Measurements from ENCODE around the gene KRT81.
A peak's percentile ranks its signal among the peaks of the same experiment; 100 is the strongest.

Gene KRT81

DNA sequence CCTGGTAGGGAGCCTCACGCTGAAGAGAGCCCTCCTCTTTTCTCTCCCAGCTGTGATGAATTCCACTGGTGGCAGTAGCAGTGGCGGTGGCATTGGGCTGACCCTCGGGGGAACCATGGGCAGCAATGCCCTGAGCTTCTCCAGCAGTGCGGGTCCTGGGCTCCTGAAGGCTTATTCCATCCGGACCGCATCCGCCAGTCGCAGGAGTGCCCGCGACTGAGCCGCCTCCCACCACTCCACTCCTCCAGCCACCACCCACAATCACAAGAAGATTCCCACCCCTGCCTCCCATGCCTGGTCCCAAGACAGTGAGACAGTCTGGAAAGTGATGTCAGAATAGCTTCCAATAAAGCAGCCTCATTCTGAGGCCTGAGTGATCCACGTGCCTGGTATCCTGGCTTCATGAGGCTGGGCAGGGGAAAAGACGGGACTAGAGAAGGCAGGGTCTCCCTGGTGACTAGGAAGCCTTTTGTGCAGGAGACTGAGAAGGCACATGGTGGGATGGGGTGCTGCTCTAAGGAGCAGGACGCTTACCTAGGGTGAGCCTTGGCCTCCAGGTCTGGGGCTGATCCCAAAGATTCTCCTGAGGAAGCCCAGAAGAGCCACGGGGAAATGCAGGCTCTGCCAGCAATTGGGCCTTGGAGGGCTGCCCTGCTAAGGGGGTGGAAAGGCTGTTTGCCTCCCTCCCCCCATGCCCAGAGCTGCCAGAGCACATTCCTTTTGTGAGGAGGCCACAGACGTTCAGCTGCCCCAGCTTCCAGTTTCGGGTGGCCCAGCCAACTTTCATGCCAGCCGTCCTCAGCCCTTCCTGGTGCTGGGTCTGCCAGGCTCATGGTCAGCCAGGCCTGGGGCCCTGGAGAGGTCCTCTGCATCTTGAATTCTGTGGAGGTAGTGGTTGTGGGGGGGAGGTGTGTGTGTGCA is 42.5 kb downstream of the KRT81 start:
- DNase-seq (ENCODE audit: low spot score), result peak; percentile 9
- in situ Hi-C loops (cut with MboI; ENCODE audit: low pct_unique_long_range_greater_than_20kb, low sequenced_read_pairs, unreplicated experiment), result no loop called here
- TF ChIP-seq, protein P1, sequence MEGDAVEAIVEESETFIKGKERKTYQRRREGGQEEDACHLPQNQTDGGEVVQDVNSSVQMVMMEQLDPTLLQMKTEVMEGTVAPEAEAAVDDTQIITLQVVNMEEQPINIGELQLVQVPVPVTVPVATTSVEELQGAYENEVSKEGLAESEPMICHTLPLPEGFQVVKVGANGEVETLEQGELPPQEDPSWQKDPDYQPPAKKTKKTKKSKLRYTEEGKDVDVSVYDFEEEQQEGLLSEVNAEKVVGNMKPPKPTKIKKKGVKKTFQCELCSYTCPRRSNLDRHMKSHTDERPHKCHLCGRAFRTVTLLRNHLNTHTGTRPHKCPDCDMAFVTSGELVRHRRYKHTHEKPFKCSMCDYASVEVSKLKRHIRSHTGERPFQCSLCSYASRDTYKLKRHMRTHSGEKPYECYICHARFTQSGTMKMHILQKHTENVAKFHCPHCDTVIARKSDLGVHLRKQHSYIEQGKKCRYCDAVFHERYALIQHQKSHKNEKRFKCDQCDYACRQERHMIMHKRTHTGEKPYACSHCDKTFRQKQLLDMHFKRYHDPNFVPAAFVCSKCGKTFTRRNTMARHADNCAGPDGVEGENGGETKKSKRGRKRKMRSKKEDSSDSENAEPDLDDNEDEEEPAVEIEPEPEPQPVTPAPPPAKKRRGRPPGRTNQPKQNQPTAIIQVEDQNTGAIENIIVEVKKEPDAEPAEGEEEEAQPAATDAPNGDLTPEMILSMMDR (IDR thresholded peaks at IDR 0.05; ENCODE audit: extremely low read depth, insufficient read depth, missing control alignments), result no peak

DNA sequence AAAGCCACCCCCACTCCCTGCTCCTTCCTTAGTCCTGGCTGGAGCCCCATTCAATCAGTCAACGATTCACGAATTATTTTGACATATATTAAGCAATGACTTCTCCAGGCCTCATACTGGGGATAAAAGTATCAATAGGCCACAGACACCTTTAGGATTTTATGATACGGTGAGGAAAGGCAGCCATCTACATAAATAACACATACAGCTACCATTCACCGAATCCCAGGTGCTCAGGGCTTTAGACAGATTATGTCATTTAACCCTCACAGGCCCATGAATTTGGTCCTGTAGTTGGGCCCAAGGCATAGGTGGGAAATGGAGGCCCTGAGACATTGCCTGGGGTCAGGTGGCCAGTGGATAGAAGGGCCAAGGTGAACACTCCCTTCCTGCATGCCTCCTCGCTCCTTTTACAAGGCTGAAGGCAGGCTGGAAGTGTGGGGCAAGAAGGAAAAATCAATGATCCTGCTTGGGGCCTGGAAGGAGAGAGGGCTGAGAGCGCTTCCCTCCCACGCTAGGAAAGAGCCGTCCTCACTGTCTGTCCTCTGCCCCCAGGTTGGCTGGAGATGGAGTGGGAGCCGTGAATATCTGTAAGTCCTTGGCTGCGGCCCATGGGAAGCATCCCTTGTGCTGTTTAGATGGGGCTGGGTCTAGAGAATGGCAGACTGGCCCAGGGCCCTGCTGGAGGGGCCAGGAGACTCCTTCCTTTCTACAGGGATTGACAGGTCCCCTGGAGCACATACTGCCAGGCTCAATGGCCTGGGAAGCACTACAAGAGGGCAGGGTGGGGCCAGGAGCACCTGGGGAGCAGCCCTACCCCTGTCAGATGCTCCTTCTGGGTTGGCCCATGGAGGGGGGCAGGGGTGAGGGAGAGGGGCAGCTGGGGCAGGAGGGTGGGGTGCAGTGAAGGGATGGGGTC is 43.5 kb downstream of the KRT81 start:
- peak; percentile 12 for DNase-seq (ENCODE audit: low spot score)
- TF ChIP-seq, protein P1 (IDR thresholded peaks at IDR 0.05; ENCODE audit: extremely low read depth, insufficient read depth, missing control alignments), result no peak
- in situ Hi-C loops (cut with MboI; ENCODE audit: low pct_unique_long_range_greater_than_20kb, low sequenced_read_pairs, unreplicated experiment), result no loop called here

- TF ChIP-seq, protein P1 (IDR thresholded peaks at IDR 0.05; ENCODE audit: extremely low read depth, insufficient read depth, missing control alignments), result no peak
- in situ Hi-C loops (cut with MboI; ENCODE audit: low pct_unique_long_range_greater_than_20kb, low sequenced_read_pairs, unreplicated experiment), result no loop called here
- peak; percentile 54 for DNase-seq (ENCODE audit: low spot score)
These were observed 44.4 kb downstream of the KRT81 start for GRCh38 chr12:52246720-52247621.

- TF ChIP-seq, protein P1 (IDR thresholded peaks at IDR 0.05; ENCODE audit: extremely low read depth, insufficient read depth, missing control alignments), result no peak
- in situ Hi-C loops (cut with MboI; ENCODE audit: low pct_unique_long_range_greater_than_20kb, low sequenced_read_pairs, unreplicated experiment), result no loop called here
- DNase-seq (ENCODE audit: low spot score), result peak; percentile 13
These were observed 45.3 kb downstream of the KRT81 start for GRCh38 chr12:52245962-52246569.

DNA sequence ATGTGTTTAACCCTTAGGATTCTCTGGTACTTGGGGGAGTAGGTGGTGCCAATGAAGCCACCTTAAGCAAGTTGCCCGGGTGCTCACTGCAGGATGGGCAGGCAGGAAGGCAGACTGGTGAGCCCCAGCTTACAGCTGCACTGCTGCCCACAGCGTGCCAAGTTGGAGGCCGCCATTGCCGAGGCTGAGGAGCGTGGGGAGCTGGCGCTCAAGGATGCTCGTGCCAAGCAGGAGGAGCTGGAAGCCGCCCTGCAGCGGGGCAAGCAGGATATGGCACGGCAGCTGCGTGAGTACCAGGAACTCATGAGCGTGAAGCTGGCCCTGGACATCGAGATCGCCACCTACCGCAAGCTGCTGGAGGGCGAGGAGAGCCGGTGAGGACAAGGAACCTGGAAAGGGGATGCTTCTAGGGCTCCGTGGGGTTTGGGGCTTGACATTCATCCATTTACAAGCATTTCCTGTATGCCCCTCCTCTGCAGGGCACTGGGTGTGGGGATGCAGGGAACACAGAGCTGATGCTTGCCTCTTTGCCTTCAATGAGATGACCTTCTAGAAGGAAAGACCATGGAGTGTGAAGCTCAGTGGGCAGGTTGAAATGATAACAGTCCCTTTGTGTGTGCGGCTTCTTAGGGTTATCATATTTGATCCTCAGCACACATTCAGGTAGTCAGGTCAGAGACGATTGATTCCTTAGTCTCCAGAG is 45.9 kb downstream of the KRT81 start:
- in situ Hi-C loops (cut with MboI; ENCODE audit: low pct_unique_long_range_greater_than_20kb, low sequenced_read_pairs, unreplicated experiment), result no loop called here
- TF ChIP-seq, protein P1 (IDR thresholded peaks at IDR 0.05; ENCODE audit: extremely low read depth, insufficient read depth, missing control alignments), result no peak
- peak; percentile 13 for DNase-seq (ENCODE audit: low spot score)
